SH-SY5Y (cell line): Measurements from ENCODE around the gene UMPS.

Source experiments
- GATA2 ChIP-seq: IDR thresholded peaks from 2 replicates; pipeline ENCODE4 v1.6.1; 2011; ENCODE audit warnings: mild to moderate bottlenecking, low read depth, low read length
- GATA3 ChIP-seq: IDR thresholded peaks from 2 replicates; pipeline ENCODE4 v1.6.1; 2011; ENCODE audit warnings: low read depth, mild to moderate bottlenecking, low read length, moderate library complexity

DNA sequence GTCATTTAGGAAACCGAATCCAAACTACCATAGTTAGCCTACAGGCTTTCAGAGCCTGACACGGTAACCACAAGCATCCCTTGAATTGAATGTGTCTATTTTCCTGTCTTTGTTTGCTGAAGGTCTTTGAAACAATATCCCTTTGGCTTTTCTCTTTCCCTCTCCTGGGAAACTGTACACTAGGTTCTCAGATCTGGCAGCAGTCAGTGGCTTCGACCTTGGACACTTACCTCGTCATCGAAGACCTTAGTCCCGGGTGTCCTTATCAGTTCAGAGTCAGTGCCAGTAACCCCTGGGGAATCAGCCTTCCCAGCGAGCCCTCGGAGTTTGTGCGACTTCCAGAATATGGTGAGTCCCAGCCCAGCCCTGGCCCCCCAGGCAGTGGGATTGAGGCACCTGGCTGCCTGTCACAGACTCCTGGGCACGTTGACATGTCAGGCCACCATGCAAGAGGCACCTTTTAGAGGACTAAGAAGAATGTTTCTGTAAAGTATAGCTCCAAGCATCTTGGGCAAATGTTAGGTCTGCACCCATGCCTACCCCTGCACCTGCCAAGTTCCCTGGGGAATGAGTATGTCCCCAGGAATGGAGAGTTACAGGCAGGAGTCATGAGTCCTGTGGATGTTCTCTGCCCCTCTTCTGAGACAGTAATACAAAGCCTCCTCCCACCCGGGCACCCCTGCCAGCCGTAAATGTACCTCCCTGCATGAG is 30.4 kb upstream of the UMPS start:
- TF ChIP-seq GATA2 (no peak), GATA3 (no peak)
